ENCODE results near the gene PGF.

The PGF gene

GRCh38 chr14:74954947-74955228 lies 509 bp downstream of the PGF start:
- DNase-seq: no peak

- no peak for DNase-seq
Measured at GRCh38 chr14:74954232-74954946, 1.0 kb downstream of the PGF start.

- DNase-seq: no peak
Measured at GRCh38 chr14:74953686-74954085, 1.7 kb downstream of the PGF start.

- no peak for DNase-seq
Measured at GRCh38 chr14:74952697-74953484, 2.5 kb downstream of the PGF start.

GRCh38 chr14:74952180-74952665 lies 3.2 kb downstream of the PGF start:
- no peak for DNase-seq

GRCh38 chr14:74951443-74952179 lies 3.8 kb downstream of the PGF start:
- no peak for DNase-seq

GRCh38 chr14:74950795-74951442 lies 4.5 kb downstream of the PGF start:
- DNase-seq: no peak

GRCh38 chr14:74949859-74950573 lies 5.4 kb downstream of the PGF start:
- DNase-seq: no peak

GRCh38 chr14:74949191-74949601 lies 6.2 kb downstream of the PGF start:
- no peak for DNase-seq

GRCh38 chr14:74948228-74949175 lies 6.9 kb downstream of the PGF start:
- DNase-seq: no peak

GRCh38 chr14:74947353-74948227 lies 7.8 kb downstream of the PGF start:
- DNase-seq: no peak

- no peak for DNase-seq
Measured at GRCh38 chr14:74946659-74947281, 8.6 kb downstream of the PGF start.

GRCh38 chr14:74945852-74946658 lies 9.3 kb downstream of the PGF start:
- peak; percentile 63 for DNase-seq

GRCh38 chr14:74945261-74945851 lies 10.0 kb downstream of the PGF start:
- peak; percentile 26 for DNase-seq

GRCh38 chr14:74942608-74943007 lies 12.8 kb downstream of the PGF start:
- DNase-seq: no peak

- no peak for DNase-seq
Measured at GRCh38 chr14:74942181-74942580, 13.2 kb downstream of the PGF start.

GRCh38 chr14:74941676-74942097 lies 13.7 kb downstream of the PGF start:
- peak; percentile 47 for DNase-seq

- DNase-seq: no peak
Measured at GRCh38 chr14:74940956-74941565, 14.3 kb downstream of the PGF start.
